Neural cell (in vitro differentiated cells): ENCODE results near the gene SGPP2. TPM values are rescaled to one million over a fixed set of nuclear protein-coding genes. Genes with fewer than 3 reads are reported as not detected.

Source experiments
- H2AFZ ChIP-seq: fragments of 200-600, 300-800 bp; sonication (generic), shearing (Covaris generic); 2 replicates; pipeline ENCODE4 v1.6.0; 2014; ENCODE audit warnings: low read depth, mild to moderate bottlenecking, antibody characterized with exemption, low read length, moderate library complexity
- H3F3A ChIP-seq: fragments of 200-600 bp; shearing (Covaris generic); 2 replicates; pipeline ENCODE4 v1.6.1; 2016; ENCODE audit warnings: mild to moderate bottlenecking, moderate library complexity, mixed read lengths, antibody characterized with exemption, low read length; ENCODE audit not compliant: insufficient read depth, poor library complexity, severe bottlenecking
- H3K27ac ChIP-seq: fragments of 200-600, 300-800 bp; sonication (generic), shearing (Covaris generic); 2 replicates; pipeline ENCODE4 v1.5.1; 2014; ENCODE audit warnings: mild to moderate bottlenecking, low read length, moderate library complexity
- H3K27me3 ChIP-seq: fragments of 300-800, 200-600 bp; sonication (generic), shearing (Covaris generic); 2 replicates; pipeline ENCODE4 v1.6.0; 2014; ENCODE audit warnings: mild to moderate bottlenecking, low read depth, low read length, moderate library complexity; ENCODE audit not compliant: insufficient read depth
- H3K36me3 ChIP-seq: fragments of 300-800, 200-600 bp; sonication (generic), shearing (Covaris generic); 2 replicates; pipeline ENCODE4 v1.5.1; 2014; ENCODE audit warnings: mild to moderate bottlenecking, antibody characterized with exemption, low read length, moderate library complexity; ENCODE audit not compliant: insufficient read depth
- H3K4me2 ChIP-seq: fragments of 300-800, 200-600 bp; sonication (generic), shearing (Covaris generic); 2 replicates; pipeline ENCODE4 v1.6.0; 2014; ENCODE audit warnings: mild to moderate bottlenecking, low read length
- H3K4me3 ChIP-seq: fragments of 300-800, 200-600 bp; sonication (generic), shearing (Covaris generic); 2 replicates; pipeline ENCODE4 v1.5.1; 2014; ENCODE audit warnings: mild to moderate bottlenecking, low read length, moderate library complexity
- H3K79me2 ChIP-seq: fragments of 200-600 bp; shearing (Covaris generic); replicated peaks from 2 replicates; pipeline ENCODE4 v1.6.0; 2014; ENCODE audit warnings: mild to moderate bottlenecking, low read length, moderate library complexity; ENCODE audit not compliant: insufficient read depth
- H3K9ac ChIP-seq: fragments of 300-800, 200-600 bp; sonication (generic), shearing (Covaris generic); 2 replicates; pipeline ENCODE4 v1.6.1; 2016; ENCODE audit warnings: mild to moderate bottlenecking, low read length, mixed read lengths
- H3K9me2 ChIP-seq: fragments of 200-600 bp; shearing (Covaris generic); 2 replicates; pipeline ENCODE4 v1.6.1; 2016; ENCODE audit warnings: mild to moderate bottlenecking, low read length, mixed read lengths; ENCODE audit not compliant: insufficient read depth
- H3K9me3 ChIP-seq: fragments of 200-600, 300-800 bp; sonication (generic), shearing (Covaris generic); 2 replicates; pipeline ENCODE4 v1.6.1; 2016; ENCODE audit warnings: mild to moderate bottlenecking, mixed run types, low read length, moderate library complexity, mixed read lengths
- H4K20me1 ChIP-seq: fragments of 200-600 bp; shearing (Covaris generic); 2 replicates; pipeline ENCODE4 v1.6.1; 2016; ENCODE audit warnings: mild to moderate bottlenecking, mixed run types; ENCODE audit not compliant: insufficient read depth
- CTCF ChIP-seq: fragments of 450-650 bp; IDR thresholded peaks from 2 replicates; pipeline ENCODE4 v1.5.1; 2014; ENCODE audit warnings: antibody characterized with exemption, mild to moderate bottlenecking, moderate library complexity; ENCODE audit not compliant: poor library complexity, severe bottlenecking
- EP300 ChIP-seq: fragments of 450-650 bp; conservative IDR thresholded peaks from 2 replicates; pipeline ENCODE4 v1.6.1; 2014; ENCODE audit warnings: antibody characterized with exemption, mild to moderate bottlenecking, moderate library complexity; ENCODE audit not compliant: poor library complexity, severe bottlenecking
- EZH2 ChIP-seq: fragments of 200-600, 300-800 bp; shearing (Covaris generic), sonication (generic); IDR thresholded peaks from 2 replicates; pipeline ENCODE4 v1.6.1; 2014; ENCODE audit warnings: antibody characterized with exemption, low read length, borderline replicate concordance, mild to moderate bottlenecking; ENCODE audit not compliant: insufficient read depth, poor library complexity, severe bottlenecking
- MXI1 ChIP-seq: fragments of 450-650 bp; conservative IDR thresholded peaks from 2 replicates; pipeline ENCODE4 v1.6.1; 2014; ENCODE audit warnings: antibody characterized with exemption, mild to moderate bottlenecking; ENCODE audit not compliant: poor library complexity, severe bottlenecking
- POLR2AphosphoS5 ChIP-seq: IDR thresholded peaks from 2 replicates; pipeline ENCODE4 v1.6.1; 2012
- RAD21 ChIP-seq: fragments of 450-650 bp; conservative IDR thresholded peaks from 2 replicates; pipeline ENCODE4 v1.6.1; 2014; ENCODE audit warnings: antibody characterized with exemption, mild to moderate bottlenecking, moderate library complexity
- REST ChIP-seq: IDR thresholded peaks from 2 replicates; pipeline ENCODE4 v1.6.1; 2012; ENCODE audit warnings: borderline replicate concordance
- SMC3 ChIP-seq: fragments of 450-650 bp; conservative IDR thresholded peaks from 2 replicates; pipeline ENCODE4 v1.6.1; 2014; ENCODE audit warnings: antibody characterized with exemption, mild to moderate bottlenecking, moderate library complexity; ENCODE audit not compliant: poor library complexity
- TAF1 ChIP-seq: IDR thresholded peaks from 2 replicates; pipeline ENCODE4 v1.6.1; 2012; ENCODE audit warnings: low read depth
- polyA plus RNA-seq: library from polyadenylated mRNA; depleted of rRNA; stranded (reverse); fragments of >200 nt; gene quantifications from 2 replicates; pipeline ENCODE4 v1.2.3, GENCODE V29; 2014

The SGPP2 gene
- polyA plus RNA-seq, 1 donor from 2014 or later = 0.38 TPM

GRCh38 chr2:222447131-222447530, 22.8 kb downstream of the SGPP2 start:
- Histone ChIP-seq H4K20me1 (no peaks in the 10 kb centered on the region), H3K79me2 (no peaks in the 10 kb centered on the region), H3K9me2 (no peaks in the 10 kb centered on the region), H3K4me3 (no peak overlapping the region), H3K27ac (no peak overlapping the region), H3F3A (no peaks in the 10 kb centered on the region), H3K27me3 (no peaks in the 10 kb centered on the region), H3K9me3 (no peaks in the 10 kb centered on the region), H3K9ac (no peak overlapping the region), H3K4me2 (no peak overlapping the region), H2AFZ (no peak overlapping the region), H3K36me3 (no peaks in the 10 kb centered on the region)
- no peak for TF ChIP-seq MXI1
- no peak for TF ChIP-seq RAD21
- TF ChIP-seq SMC3 = no peak
- no peak for TF ChIP-seq EP300
- TF ChIP-seq REST = no peak
- TF ChIP-seq TAF1 = no peak
- TF ChIP-seq CTCF = no peak
- TF ChIP-seq EZH2 = no peak

- no peak overlapping the region for H3K4me3 ChIP-seq
- no peak overlapping the region for H3K9ac ChIP-seq
- no peaks in the 10 kb centered on the region for H4K20me1 ChIP-seq
- H3K79me2 ChIP-seq = no peaks in the 10 kb centered on the region
- H3K9me3 ChIP-seq = no peaks in the 10 kb centered on the region
- no peak overlapping the region for H2AFZ ChIP-seq
- no peaks in the 10 kb centered on the region for H3K9me2 ChIP-seq
- H3K27me3 ChIP-seq = no peaks in the 10 kb centered on the region
- TF ChIP-seq EZH2 = no peak
- TF ChIP-seq REST = no peak
- no peak for TF ChIP-seq TAF1
- TF ChIP-seq POLR2AphosphoS5 = no peak
- no peak for TF ChIP-seq EP300
- TF ChIP-seq CTCF = no peak
- no peak for TF ChIP-seq SMC3
- TF ChIP-seq MXI1 = no peak
- no peak for TF ChIP-seq RAD21
- H3K27ac ChIP-seq = no peak overlapping the region
- no peaks in the 10 kb centered on the region for H3K36me3 ChIP-seq
- H3K4me2 ChIP-seq = no peak overlapping the region
- H3F3A ChIP-seq = no peaks in the 10 kb centered on the region
Measured at GRCh38 chr2:222448748-222449181, 24.4 kb downstream of the SGPP2 start.
